Suprapubic skin (tissue), 4 donors: ENCODE results near the gene KCTD17.

Experiments used
- EP300 ChIP-seq: sonication (generic); formaldehyde crosslinking; IDR thresholded peaks from one replicate; pipeline ENCODE4 v1.6.1; 2017; ENCODE audit warnings: antibody characterized with exemption
- POLR2A ChIP-seq, 2 donors: fragments of 450-650 bp; IDR thresholded peaks; one replicate each; pipeline ENCODE4 v1.6.1; 2017; ENCODE audit warnings: antibody characterized with exemption in 2 of 2, mild to moderate bottlenecking in 2 of 2, moderate library complexity in 2 of 2
- POLR2AphosphoS5 ChIP-seq, 3 donors: sonication (generic); formaldehyde crosslinking; IDR thresholded peaks; one replicate each; pipeline ENCODE4 v1.6.1; 2017; ENCODE audit warnings: antibody characterized with exemption in 3 of 3
- TF ChIP-seq, protein P1 (sequence below), 2 donors: fragments of 200-600 bp in 1 of 2; fragments of 450-650 bp in 1 of 2; sonication (generic) in 1 of 2; IDR thresholded peaks; one replicate each; pipeline ENCODE4 v1.5.1; 2016 to 2019; ENCODE audit warnings: antibody characterized with exemption in 2 of 2, mild to moderate bottlenecking in 1 of 2, moderate library complexity in 1 of 2

DNA sequence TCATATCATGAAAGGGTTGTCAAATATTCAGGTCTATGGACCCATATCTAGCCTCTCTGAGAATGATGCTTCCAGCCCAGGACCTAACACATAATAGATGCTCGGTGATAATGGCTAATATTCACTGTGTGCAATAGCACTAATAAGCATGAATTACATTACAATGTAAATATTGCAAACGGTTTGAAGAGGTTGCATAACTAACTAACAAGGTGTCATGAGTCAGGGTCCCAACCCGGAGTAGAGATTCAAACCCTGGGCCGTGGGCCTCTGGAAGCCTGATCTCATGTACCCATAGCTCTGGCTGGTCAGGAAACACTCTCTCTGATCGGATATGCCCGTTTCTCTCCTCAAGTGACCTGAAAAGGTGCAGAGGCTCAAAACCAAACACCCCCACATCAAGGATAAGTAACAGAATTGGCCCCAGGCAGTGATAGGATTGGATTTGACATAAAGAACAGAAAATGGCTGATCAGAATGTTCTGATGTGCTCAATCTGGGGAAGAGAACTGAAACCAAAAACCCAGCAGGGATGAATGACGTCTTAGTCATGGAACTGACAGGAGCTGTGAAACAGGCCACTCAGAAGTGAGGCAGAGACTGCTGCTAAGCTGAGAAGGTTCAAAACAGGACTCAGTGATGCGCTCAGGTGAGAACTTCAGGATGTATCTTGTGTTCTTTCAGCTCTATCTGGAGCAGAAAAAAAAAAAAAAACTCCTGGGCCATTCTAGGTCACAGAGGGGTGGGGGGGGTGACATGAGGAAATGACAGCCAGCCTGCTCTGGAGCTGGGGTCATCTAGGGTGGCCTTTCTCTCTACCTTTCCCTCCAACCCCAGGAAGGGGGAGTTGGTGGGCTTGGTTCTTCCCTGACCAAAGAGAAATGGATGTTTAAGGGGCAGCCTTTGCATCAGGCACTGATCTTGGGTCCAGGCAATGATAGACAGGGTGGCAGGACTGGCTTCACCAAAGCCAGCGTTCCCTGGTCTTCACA lies 6.6 kb upstream of the KCTD17 start:
- TF ChIP-seq POLR2AphosphoS5 (IDR thresholded peaks at IDR 0.05) (no peak), EP300 (no peak), POLR2A (IDR thresholded peaks at IDR 0.05) (no peak)
- TF ChIP-seq, protein P1, sequence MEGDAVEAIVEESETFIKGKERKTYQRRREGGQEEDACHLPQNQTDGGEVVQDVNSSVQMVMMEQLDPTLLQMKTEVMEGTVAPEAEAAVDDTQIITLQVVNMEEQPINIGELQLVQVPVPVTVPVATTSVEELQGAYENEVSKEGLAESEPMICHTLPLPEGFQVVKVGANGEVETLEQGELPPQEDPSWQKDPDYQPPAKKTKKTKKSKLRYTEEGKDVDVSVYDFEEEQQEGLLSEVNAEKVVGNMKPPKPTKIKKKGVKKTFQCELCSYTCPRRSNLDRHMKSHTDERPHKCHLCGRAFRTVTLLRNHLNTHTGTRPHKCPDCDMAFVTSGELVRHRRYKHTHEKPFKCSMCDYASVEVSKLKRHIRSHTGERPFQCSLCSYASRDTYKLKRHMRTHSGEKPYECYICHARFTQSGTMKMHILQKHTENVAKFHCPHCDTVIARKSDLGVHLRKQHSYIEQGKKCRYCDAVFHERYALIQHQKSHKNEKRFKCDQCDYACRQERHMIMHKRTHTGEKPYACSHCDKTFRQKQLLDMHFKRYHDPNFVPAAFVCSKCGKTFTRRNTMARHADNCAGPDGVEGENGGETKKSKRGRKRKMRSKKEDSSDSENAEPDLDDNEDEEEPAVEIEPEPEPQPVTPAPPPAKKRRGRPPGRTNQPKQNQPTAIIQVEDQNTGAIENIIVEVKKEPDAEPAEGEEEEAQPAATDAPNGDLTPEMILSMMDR (IDR thresholded peaks at IDR 0.05), result no peak
